ENCODE measurements around the gene SH3BP5L.

SH3BP5L gene

DNA sequence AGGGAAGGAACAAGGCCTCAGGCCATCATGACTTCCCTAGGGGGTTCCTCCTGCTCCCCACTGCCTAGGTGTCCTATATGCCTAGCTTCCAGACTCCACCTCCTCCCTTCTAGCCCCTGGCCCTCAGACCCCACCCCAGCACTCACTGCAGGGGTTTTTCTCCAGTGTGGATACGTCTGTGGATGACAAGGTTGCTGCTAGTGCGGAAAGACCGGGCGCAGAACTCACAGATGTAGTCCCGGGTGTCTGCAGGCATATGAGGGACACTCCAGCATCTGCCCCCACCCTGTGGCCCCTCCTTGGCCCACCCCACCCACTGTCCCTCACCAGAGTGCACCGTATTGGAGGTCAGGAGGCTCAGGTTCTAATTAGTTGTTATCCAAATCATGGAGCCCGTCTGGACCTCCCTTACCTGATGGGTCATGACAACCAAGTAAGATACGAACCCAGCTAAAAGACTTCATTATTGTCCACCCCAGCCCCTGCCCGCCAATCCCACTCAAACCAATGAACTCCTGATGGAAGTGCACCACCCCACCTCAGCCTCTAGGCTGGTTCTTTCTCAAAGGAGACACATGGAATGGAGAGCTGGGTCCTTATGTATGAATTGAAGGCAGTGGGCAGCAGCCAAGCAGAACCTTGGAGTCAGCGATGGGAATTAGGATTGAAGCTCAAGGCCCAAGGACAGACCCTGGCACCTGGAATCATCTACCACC, 25.0 kb upstream of the SH3BP5L start:
- no peak for DNase-seq (ENCODE audit: low read depth)
- TF ChIP-seq, protein P1, sequence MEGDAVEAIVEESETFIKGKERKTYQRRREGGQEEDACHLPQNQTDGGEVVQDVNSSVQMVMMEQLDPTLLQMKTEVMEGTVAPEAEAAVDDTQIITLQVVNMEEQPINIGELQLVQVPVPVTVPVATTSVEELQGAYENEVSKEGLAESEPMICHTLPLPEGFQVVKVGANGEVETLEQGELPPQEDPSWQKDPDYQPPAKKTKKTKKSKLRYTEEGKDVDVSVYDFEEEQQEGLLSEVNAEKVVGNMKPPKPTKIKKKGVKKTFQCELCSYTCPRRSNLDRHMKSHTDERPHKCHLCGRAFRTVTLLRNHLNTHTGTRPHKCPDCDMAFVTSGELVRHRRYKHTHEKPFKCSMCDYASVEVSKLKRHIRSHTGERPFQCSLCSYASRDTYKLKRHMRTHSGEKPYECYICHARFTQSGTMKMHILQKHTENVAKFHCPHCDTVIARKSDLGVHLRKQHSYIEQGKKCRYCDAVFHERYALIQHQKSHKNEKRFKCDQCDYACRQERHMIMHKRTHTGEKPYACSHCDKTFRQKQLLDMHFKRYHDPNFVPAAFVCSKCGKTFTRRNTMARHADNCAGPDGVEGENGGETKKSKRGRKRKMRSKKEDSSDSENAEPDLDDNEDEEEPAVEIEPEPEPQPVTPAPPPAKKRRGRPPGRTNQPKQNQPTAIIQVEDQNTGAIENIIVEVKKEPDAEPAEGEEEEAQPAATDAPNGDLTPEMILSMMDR (conservative IDR thresholded peaks at IDR 0.05; ENCODE audit: low read depth, low read length): no peak
- no peak overlapping the region for H3K4me3 ChIP-seq (ENCODE audit: low read length)

DNA sequence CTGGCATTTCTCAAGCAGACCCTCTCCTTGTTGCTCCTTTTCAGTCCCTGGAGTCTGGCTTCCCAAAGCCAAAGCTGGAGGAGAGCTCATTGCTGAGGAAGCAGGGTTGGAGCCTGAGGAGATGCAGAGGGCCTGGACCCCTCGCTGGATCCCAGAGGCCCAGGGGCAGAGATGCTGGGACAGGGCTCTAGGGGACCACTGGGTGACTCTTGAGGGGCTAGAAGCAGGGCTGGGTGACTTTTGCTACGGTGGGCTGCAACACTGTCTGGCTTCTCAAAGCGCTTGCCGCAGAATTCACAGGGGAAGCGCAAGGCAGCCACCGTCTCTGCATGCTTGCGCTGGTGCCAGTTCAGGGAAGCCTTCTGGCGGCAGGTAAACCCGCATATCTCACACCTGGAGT, 24.4 kb upstream of the SH3BP5L start:
- TF ChIP-seq, protein P1 (conservative IDR thresholded peaks at IDR 0.05; ENCODE audit: low read depth, low read length): no peak
- DNase-seq (ENCODE audit: low read depth): no peak
- H3K4me3 ChIP-seq (ENCODE audit: low read length): no peak overlapping the region

DNA sequence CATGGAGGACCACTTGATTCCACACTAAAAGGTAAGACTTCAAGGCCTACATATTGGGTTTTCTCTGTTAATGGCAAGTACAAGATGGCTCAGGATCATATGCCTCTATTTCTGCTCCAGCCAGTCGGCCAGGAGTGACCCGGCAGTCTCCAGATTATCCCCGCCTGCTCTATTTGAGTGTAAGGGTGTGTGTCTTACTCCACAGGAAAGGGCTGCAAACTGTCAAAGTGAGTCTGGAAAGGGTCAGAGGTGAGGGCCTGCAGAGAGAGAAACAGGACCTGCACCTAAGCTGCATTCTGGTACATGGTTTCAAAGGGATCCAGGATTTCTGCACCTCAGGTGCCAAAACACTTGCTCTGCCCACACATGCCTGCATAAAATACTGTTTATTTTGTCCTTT, 23.9 kb upstream of the SH3BP5L start:
- DNase-seq (ENCODE audit: low read depth): no peak
- TF ChIP-seq, protein P1 (conservative IDR thresholded peaks at IDR 0.05; ENCODE audit: low read depth, low read length): no peak
- H3K4me3 ChIP-seq (ENCODE audit: low read length): no peak overlapping the region

DNA sequence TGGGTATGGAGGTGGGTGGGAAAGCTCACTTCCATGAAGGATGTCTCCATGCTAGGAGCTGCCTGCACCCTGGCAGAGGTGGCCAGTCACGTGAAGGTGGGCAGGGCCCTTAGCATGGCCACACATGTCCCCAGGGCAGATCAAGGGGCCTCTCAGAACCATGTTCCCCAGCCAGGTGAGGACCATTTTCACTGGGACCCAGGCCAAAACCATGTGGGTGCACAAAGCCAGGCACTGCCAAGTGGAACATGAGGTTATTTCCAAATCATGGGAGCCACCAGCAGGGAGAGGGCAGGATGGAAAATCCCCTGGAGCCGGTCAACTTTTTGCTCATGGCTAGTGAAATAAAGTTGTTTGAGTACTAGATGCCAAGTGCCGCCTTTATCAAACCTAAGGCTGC, 23.4 kb upstream of the SH3BP5L start:
- no peak for DNase-seq (ENCODE audit: low read depth)
- TF ChIP-seq, protein P1 (conservative IDR thresholded peaks at IDR 0.05; ENCODE audit: low read depth, low read length): no peak
- H3K4me3 ChIP-seq (ENCODE audit: low read length): no peak overlapping the region

DNA sequence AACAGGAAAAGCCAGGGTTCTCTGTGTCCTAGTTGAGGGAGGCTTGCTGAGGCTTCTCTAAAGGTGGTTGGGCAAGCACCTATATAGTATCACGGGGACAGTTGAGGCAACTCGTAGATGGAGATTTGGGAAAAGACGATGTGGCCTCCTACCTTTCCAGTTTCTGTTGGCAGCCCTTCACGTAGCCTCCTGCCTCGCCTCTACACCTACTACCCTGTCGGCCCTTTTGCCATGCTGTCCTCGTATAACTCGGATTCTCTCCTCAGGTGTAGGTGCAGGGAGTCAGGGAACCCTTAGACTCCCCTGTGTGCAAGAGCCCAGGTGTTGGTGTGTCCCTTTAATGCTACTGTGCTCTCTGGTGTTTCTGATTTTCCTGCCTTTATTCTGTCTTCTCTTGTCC, 22.9 kb upstream of the SH3BP5L start:
- DNase-seq (ENCODE audit: low read depth): no peak
- TF ChIP-seq, protein P1 (conservative IDR thresholded peaks at IDR 0.05; ENCODE audit: low read depth, low read length): no peak
- no peak overlapping the region for H3K4me3 ChIP-seq (ENCODE audit: low read length)

DNA sequence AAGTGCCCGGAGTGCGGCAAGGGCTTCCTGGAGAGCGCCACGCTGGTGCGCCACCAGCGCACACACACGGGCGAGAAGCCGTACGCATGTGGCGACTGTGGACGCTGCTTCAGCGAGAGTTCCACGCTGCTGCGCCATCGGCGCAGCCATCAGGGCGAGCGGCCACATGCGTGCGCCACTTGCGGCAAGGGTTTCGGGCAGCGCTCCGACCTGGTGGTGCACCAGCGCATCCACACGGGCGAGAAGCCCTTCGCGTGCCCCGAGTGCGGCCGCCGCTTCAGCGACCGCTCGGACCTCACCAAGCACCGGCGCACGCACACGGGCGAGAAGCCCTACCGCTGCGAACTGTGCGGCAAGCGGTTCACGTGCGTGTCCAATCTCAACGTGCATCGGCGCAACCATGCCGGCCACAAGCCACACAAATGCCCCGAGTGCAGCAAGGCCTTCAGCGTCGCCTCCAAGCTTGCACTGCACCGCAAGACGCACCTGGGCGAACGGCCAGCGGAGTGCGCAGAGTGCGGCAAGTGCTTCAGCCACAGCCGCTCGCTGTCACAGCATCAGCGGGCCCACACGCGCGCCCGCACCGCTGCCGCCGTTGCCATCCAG, 22.3 kb upstream of the SH3BP5L start:
- DNase-seq (ENCODE audit: low read depth): no peak
- H3K4me3 ChIP-seq (ENCODE audit: low read length): no peak overlapping the region
- TF ChIP-seq, protein P1 (conservative IDR thresholded peaks at IDR 0.05; ENCODE audit: low read depth, low read length): no peak
